Smooth muscle cell (in vitro differentiated cells): ENCODE results near the gene PPARG. TPM values are rescaled to one million over a fixed set of nuclear protein-coding genes. Genes with fewer than 3 reads are reported as not detected.

Experiments
- DNase-seq: peaks from one replicate; lab custom pipeline; 2025; ENCODE audit not compliant: unreplicated experiment; lab: John Stamatoyannopoulos, UW
- H2AFZ ChIP-seq: fragments of 200-600 bp; sonication (generic); 2 replicates; pipeline ENCODE4 v1.6.0; 2016; ENCODE audit warnings: antibody characterized with exemption, low read depth, mild to moderate bottlenecking
- H3F3A ChIP-seq: fragments of 200-600 bp; sonication (generic); 2 replicates; pipeline ENCODE4 v1.6.0; 2017; ENCODE audit warnings: antibody characterized with exemption, low read depth
- H3K27ac ChIP-seq: fragments of 200-600 bp; sonication (generic); 2 replicates; pipeline ENCODE4 v1.5.1; 2016; ENCODE audit warnings: low read depth, mild to moderate bottlenecking
- H3K27me3 ChIP-seq: fragments of 200-600 bp; sonication (generic); 2 replicates; pipeline ENCODE4 v1.6.1; 2016; ENCODE audit warnings: low read depth, mild to moderate bottlenecking
- H3K36me3 ChIP-seq: fragments of 200-600 bp; sonication (generic); 2 replicates; pipeline ENCODE4 v1.5.1; 2016; ENCODE audit warnings: low read depth
- H3K4me1 ChIP-seq: fragments of 200-600 bp; sonication (generic); 2 replicates; pipeline ENCODE4 v1.5.1; 2016; ENCODE audit warnings: low read depth
- H3K4me2 ChIP-seq: fragments of 200-600 bp; sonication (generic); 2 replicates; pipeline ENCODE4 v1.6.0; 2016; ENCODE audit warnings: mild to moderate bottlenecking
- H3K4me3 ChIP-seq: fragments of 200-600 bp; sonication (generic); 2 replicates; pipeline ENCODE4 v1.5.1; 2016; ENCODE audit warnings: mild to moderate bottlenecking
- H3K79me2 ChIP-seq: fragments of 200-600 bp; sonication (generic); 2 replicates; pipeline ENCODE4 v1.6.0; 2016; ENCODE audit warnings: low read depth, mild to moderate bottlenecking
- H3K9ac ChIP-seq: fragments of 200-600 bp; sonication (generic); 2 replicates; pipeline ENCODE4 v1.6.0; 2016; ENCODE audit warnings: low read depth
- H3K9me3 ChIP-seq: fragments of 200-600 bp; sonication (generic); replicated peaks from 2 replicates; pipeline ENCODE4 v1.5.1; 2016; ENCODE audit warnings: low read depth
- H4K20me1 ChIP-seq: fragments of 200-600 bp; sonication (generic); 2 replicates; pipeline ENCODE4 v1.6.0; 2016; ENCODE audit warnings: low read depth
- WGBS: methylation state at CpG from one replicate; pipeline ENCODE4 v1.1.7; 2016; ENCODE audit warnings: low lambda C conversion rate; 5-methylcytosine and 5-hydroxymethylcytosine counted together
- polyA plus RNA-seq: library from polyadenylated mRNA; unstranded; fragments of >200 nt; fragmentation: Nextera tagmentation; extraction: Ambion mirVana; gene quantifications from 2 replicates; pipeline ENCODE4 v1.2.1, GENCODE V29; 2016
- total RNA-seq: library from RNA; depleted of rRNA; stranded (reverse); fragments of >200 nt; gene quantifications from 2 replicates; pipeline ENCODE4 v1.2.3, GENCODE V29; 2014
- TF ChIP-seq, protein P1 (sequence below): fragments of 200-600 bp; sonication (generic); IDR thresholded peaks from 2 replicates; pipeline ENCODE4 v1.5.1; 2017; ENCODE audit warnings: borderline replicate concordance, mild to moderate bottlenecking, antibody characterized with exemption; ENCODE audit not compliant: insufficient read depth, poor library complexity, severe bottlenecking

Gene PPARG
- total and polyA plus RNA-seq, 2 experiments from 2014 or later: 1.5 to 8.5 TPM

DNA sequence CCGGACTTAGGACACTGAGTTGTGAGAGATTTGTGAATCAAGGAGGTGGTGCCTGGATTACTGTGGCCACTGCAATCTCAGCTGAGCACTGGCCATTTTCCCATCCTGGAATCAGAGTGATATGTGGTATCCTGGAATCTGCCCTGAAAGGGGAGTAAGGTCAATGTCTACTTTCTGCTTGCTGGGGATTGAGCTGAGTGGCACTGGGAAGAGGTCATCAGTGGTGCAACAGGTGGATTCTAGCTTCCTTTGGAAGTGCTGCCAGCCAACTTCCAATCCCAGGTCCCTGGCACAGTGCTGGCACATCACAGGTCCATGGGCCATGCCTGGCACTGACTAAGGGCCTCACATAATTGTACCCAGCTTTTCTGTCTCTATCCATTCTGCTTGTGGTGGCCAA, 174.8 kb downstream of the PPARG start:
- no peaks in the 10 kb centered on the region for H4K20me1 ChIP-seq
- no peaks in the 10 kb centered on the region for H3K36me3 ChIP-seq

DNA sequence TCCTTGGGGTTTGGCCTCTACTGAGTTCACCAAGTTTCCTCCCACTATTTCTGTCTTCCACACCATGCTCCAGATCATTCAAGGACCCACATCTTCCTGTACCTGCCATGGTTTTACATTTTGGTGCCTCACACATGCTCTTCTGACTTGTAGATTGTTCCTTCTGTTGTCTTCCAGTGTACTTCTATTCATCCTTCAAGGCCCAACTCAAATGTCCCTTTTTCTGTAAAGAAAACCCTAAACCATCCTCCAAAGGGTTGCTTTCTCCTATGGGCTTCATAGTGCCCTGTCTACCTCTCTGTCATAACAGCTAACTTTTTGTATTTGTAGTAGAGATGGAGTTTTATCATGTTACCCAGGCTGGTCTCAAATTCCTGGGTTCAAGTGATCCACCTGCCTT, 175.3 kb downstream of the PPARG start:
- Histone ChIP-seq H2AFZ (no peak overlapping the region), H3K79me2 (no peaks in the 10 kb centered on the region), H3K27me3 (no peaks in the 10 kb centered on the region), H3K4me2 (no peak overlapping the region), H3K4me1 (peaks cover 3% of the 10 kb centered on the region), H3F3A (no peaks in the 10 kb centered on the region), H3K27ac (no peak overlapping the region), H3K9ac (no peak overlapping the region), H3K4me3 (no peak overlapping the region), H3K36me3 (no peaks in the 10 kb centered on the region), H3K9me3 (no peaks in the 10 kb centered on the region), H4K20me1 (no peaks in the 10 kb centered on the region)
- DNase-seq: no peak
- TF ChIP-seq, protein P1, sequence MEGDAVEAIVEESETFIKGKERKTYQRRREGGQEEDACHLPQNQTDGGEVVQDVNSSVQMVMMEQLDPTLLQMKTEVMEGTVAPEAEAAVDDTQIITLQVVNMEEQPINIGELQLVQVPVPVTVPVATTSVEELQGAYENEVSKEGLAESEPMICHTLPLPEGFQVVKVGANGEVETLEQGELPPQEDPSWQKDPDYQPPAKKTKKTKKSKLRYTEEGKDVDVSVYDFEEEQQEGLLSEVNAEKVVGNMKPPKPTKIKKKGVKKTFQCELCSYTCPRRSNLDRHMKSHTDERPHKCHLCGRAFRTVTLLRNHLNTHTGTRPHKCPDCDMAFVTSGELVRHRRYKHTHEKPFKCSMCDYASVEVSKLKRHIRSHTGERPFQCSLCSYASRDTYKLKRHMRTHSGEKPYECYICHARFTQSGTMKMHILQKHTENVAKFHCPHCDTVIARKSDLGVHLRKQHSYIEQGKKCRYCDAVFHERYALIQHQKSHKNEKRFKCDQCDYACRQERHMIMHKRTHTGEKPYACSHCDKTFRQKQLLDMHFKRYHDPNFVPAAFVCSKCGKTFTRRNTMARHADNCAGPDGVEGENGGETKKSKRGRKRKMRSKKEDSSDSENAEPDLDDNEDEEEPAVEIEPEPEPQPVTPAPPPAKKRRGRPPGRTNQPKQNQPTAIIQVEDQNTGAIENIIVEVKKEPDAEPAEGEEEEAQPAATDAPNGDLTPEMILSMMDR: no peak

More for the DNA sequence above, 174.8 kb downstream of the PPARG start:
- Histone ChIP-seq H3K27ac (no peak overlapping the region), H3K4me3 (no peak overlapping the region), H3F3A (no peaks in the 10 kb centered on the region), H3K4me1 (peaks cover 3% of the 10 kb centered on the region), H3K27me3 (no peaks in the 10 kb centered on the region), H2AFZ (no peak overlapping the region), H3K4me2 (no peak overlapping the region), H3K79me2 (no peaks in the 10 kb centered on the region), H3K9ac (no peak overlapping the region), H3K9me3 (no peaks in the 10 kb centered on the region)
- DNase-seq: no peak
- WGBS: 100% methylated on average over 1 of the region's 1 CpG
- TF ChIP-seq, protein P1: no peak

DNA sequence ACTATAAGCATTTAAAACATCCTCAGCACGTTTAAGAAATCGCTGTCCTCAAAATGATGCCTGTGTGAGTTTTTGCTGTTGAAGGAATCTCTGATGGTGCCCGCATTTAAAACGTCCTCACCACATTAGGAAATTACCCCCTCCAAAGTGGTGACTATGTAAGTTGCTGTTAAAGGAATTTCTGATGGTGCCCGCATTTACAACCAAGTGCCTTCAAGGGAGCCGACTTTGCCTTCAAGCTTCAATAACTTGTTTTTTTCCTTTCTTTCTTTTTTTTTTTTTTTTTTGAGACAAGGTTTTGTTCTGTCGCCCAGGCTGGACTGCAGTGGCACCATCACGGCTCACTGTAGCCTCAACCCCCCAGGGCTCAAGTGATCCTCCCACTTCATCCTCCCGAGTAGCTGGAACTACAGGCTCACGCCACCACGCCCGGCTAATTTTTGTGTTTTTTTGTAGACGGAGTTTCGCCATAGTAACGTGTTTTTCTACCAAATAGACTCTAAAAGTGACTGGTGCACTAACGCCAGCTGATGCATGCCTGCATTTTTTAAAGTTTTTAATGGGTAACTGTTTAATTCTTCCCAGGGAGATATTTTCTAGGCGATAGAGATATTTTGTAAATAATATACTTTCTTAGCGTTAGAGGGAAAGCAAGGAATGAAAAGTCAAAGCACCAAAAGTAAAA, 176.4 kb downstream of the PPARG start:
- H3K9me3 ChIP-seq: no peaks in the 10 kb centered on the region
- no peak overlapping the region for H2AFZ ChIP-seq
- no peaks in the 10 kb centered on the region for H3F3A ChIP-seq
- no peak for DNase-seq
- peaks cover 3% of the 10 kb centered on the region for H3K4me1 ChIP-seq
- no peak overlapping the region for H3K4me3 ChIP-seq
- 91% methylated on average over 18 of the region's 18 CpGs for WGBS
- H3K36me3 ChIP-seq: no peaks in the 10 kb centered on the region
- no peak overlapping the region for H3K27ac ChIP-seq
- H3K9ac ChIP-seq: no peak overlapping the region
- no peak overlapping the region for H3K4me2 ChIP-seq
- TF ChIP-seq, protein P1: no peak
- no peaks in the 10 kb centered on the region for H3K79me2 ChIP-seq
- no peaks in the 10 kb centered on the region for H4K20me1 ChIP-seq
- no peaks in the 10 kb centered on the region for H3K27me3 ChIP-seq

DNA sequence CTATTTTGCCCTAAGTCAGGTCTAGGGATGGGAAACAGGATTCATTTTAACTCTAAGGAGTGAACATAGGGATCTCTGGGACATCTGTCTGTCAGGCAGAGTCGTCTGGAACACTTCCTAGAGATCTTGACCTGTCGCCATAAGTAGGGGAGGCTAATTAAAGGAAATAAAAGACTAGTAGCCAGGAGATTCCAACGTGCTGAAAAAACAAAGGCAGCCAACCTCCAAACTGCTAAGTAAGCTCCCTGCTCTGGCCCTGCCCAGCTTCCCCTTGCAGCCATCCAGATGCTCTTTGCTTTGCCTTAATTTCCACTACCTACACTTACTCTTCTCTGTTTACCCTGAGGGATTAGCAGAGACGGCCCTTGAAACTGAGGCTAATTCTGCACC, 177.0 kb downstream of the PPARG start:
- H3K36me3 ChIP-seq: no peaks in the 10 kb centered on the region
- no peaks in the 10 kb centered on the region for H3K9me3 ChIP-seq
- TF ChIP-seq, protein P1: no peak
- H3K4me1 ChIP-seq: peaks cover 3% of the 10 kb centered on the region
- no peaks in the 10 kb centered on the region for H3F3A ChIP-seq
- no peak overlapping the region for H2AFZ ChIP-seq
- no peak overlapping the region for H3K4me3 ChIP-seq
- no peaks in the 10 kb centered on the region for H3K27me3 ChIP-seq
- H4K20me1 ChIP-seq: no peaks in the 10 kb centered on the region
- DNase-seq: no peak
- 52% methylated on average over 4 of the region's 4 CpGs for WGBS
- no peak overlapping the region for H3K9ac ChIP-seq
- H3K4me2 ChIP-seq: no peak overlapping the region
- H3K79me2 ChIP-seq: no peaks in the 10 kb centered on the region
- H3K27ac ChIP-seq: no peak overlapping the region
